HepG2 (cell line): ENCODE measurements around the gene DUSP22. TPM values are rescaled to one million over a fixed set of nuclear protein-coding genes. Genes with fewer than 3 reads are reported as not detected.
A peak's percentile ranks its signal among the peaks of the same experiment; 100 is the strongest.

Experiments
- CAMTA2 ChIP-seq: sonication (generic); formaldehyde crosslinking; IDR thresholded peaks from 2 replicates; pipeline ENCODE4 v1.4.0; 2020; ENCODE audit warnings: mild to moderate bottlenecking, missing genetic modification reagents, borderline replicate concordance
- ELF3 ChIP-seq: IDR thresholded peaks from 2 replicates; pipeline ENCODE4 v1.6.1; 2016; ENCODE audit warnings: missing genetic modification reagents, missing compliant biosample characterization
- HES4 ChIP-seq: sonication (generic); formaldehyde crosslinking; IDR thresholded peaks from 2 replicates; pipeline ENCODE4 v1.9.0; 2021; ENCODE audit warnings: mild to moderate bottlenecking, missing genetic modification reagents, borderline replicate concordance
- HNRNPL ChIP-seq: fragments of 200-400 bp; formaldehyde crosslinking; IDR thresholded peaks from 2 replicates; pipeline ENCODE4 v1.6.1; 2017; ENCODE audit warnings: mild to moderate bottlenecking, low read depth, low read length
- HNRNPUL1 ChIP-seq: fragments of 200-400 bp; formaldehyde crosslinking; IDR thresholded peaks from 2 replicates; pipeline ENCODE4 v1.6.1; 2017; ENCODE audit warnings: low read depth, mild to moderate bottlenecking, low read length, moderate library complexity
- JARID2 ChIP-seq: sonication (generic); formaldehyde crosslinking; IDR thresholded peaks from 2 replicates; pipeline ENCODE4 v1.8.1; 2023; ENCODE audit warnings: missing genetic modification reagents, inconsistent platforms; ENCODE audit not compliant: insufficient replicate concordance
- MTA1 ChIP-seq: sonication (generic); formaldehyde crosslinking; IDR thresholded peaks from 2 replicates; pipeline ENCODE4 v1.4.0; 2020; ENCODE audit warnings: missing genetic modification reagents, mild to moderate bottlenecking, borderline replicate concordance
- MTA3 ChIP-seq: sonication (generic); formaldehyde crosslinking; IDR thresholded peaks from 2 replicates; pipeline ENCODE4 v1.4.0; 2020; ENCODE audit warnings: missing genetic modification reagents
- SNAI1 ChIP-seq: sonication (generic); formaldehyde crosslinking; IDR thresholded peaks from 2 replicates; pipeline ENCODE4 v1.5.0; 2020; ENCODE audit warnings: mild to moderate bottlenecking, missing genetic modification reagents, borderline replicate concordance
- ZNF501 ChIP-seq: sonication (generic); formaldehyde crosslinking; IDR thresholded peaks from 2 replicates; pipeline ENCODE4 v1.5.1; 2020; ENCODE audit warnings: mild to moderate bottlenecking, moderate library complexity, missing genetic modification reagents
- ZNF543 ChIP-seq: sonication (generic); formaldehyde crosslinking; IDR thresholded peaks from 2 replicates; pipeline ENCODE4 v1.4.0; 2020; ENCODE audit warnings: mild to moderate bottlenecking, missing genetic modification reagents
- ZNF816 ChIP-seq: sonication (generic); formaldehyde crosslinking; IDR thresholded peaks from 2 replicates; pipeline ENCODE4 v1.8.0; 2022; ENCODE audit warnings: missing genetic modification reagents, mild to moderate bottlenecking, borderline replicate concordance
- ZNF878 ChIP-seq: sonication (generic); formaldehyde crosslinking; IDR thresholded peaks from 2 replicates; pipeline ENCODE4 v1.8.1; 2023; ENCODE audit warnings: mild to moderate bottlenecking, missing genetic modification reagents, moderate library complexity
- polyA plus RNA-seq, 8 experiments: library from polyadenylated mRNA; depleted of rRNA in 3 of 8; stranded (reverse) in 7 of 8; unstranded in 1 of 8; fragments of >200 nt; fragmentation: Illumina TruSeq in 4 of 8; extraction: Trizol in 4 of 8; gene quantifications; 2 replicates each; pipeline versions ENCODE4 v1.2.1 to v1.2.3, GENCODE V29; 2011 to 2016; ENCODE audit warnings: low read depth in 4 of 8, missing spikeins in 1 of 8, mixed read lengths in 1 of 8; ENCODE audit not compliant: insufficient read depth in 1 of 8
- total RNA-seq, 5 experiments: library from RNA; depleted of rRNA; stranded (reverse); fragments of >200 nt; fragmentation: Illumina TruSeq; extraction: Trizol; gene quantifications; 2 replicates each; pipeline ENCODE4 v1.2.3, GENCODE V29; 2016; ENCODE audit warnings: low read depth in 1 of 5
- TF ChIP-seq, protein P1 (sequence below): IDR thresholded peaks from 2 replicates; pipeline ENCODE4 v1.4.0; 2020; ENCODE audit warnings: mild to moderate bottlenecking, missing genetic modification reagents
- TF ChIP-seq, protein P2 (sequence below): IDR thresholded peaks from 2 replicates; pipeline ENCODE4 v1.6.1; 2016; ENCODE audit warnings: control low read depth
- TF ChIP-seq, protein P3 (sequence below): sonication (generic); formaldehyde crosslinking; conservative IDR thresholded peaks from 2 replicates; pipeline ENCODE4 v1.4.0; 2020; ENCODE audit warnings: mild to moderate bottlenecking, missing genetic modification reagents, moderate library complexity
- TF ChIP-seq, protein P4 (sequence below): IDR thresholded peaks from 2 replicates; pipeline ENCODE4 v1.6.1; 2012; ENCODE audit warnings: low read depth, low read length, improper control_type of control experiment
- TF ChIP-seq, protein P5 (sequence below): IDR thresholded peaks from 2 replicates; pipeline ENCODE4 v1.6.1; 2018; ENCODE audit warnings: missing genetic modification reagents, mild to moderate bottlenecking, missing compliant biosample characterization

The DUSP22 gene
- total and polyA plus RNA-seq, 2 of the 13 experiments (the other 11 are each of a cell fraction or from before 2014, with no cell fraction given), result 20.2 to 32.8 TPM

DNA sequence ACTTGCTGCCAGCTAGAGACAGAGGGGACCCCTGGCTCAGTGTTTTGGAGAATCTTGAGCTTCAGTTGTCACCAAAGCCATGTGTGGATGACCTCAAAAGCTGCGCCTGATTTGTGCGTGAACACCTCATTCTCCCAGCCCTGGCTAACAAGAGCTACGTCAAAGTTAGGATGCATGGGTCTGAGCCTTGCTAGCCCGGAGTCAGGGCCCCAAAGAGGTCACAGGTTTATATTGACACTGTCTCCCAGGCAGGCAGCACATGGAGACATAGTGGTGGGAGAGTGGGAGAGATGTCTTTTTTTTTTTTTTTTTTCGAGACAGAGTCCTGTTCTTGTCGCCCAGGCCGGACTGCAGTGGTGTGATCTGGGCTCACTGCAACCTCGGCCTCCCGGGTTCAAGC is 36.1 kb upstream of the DUSP22 start (continued):
- TF ChIP-seq, protein P1, sequence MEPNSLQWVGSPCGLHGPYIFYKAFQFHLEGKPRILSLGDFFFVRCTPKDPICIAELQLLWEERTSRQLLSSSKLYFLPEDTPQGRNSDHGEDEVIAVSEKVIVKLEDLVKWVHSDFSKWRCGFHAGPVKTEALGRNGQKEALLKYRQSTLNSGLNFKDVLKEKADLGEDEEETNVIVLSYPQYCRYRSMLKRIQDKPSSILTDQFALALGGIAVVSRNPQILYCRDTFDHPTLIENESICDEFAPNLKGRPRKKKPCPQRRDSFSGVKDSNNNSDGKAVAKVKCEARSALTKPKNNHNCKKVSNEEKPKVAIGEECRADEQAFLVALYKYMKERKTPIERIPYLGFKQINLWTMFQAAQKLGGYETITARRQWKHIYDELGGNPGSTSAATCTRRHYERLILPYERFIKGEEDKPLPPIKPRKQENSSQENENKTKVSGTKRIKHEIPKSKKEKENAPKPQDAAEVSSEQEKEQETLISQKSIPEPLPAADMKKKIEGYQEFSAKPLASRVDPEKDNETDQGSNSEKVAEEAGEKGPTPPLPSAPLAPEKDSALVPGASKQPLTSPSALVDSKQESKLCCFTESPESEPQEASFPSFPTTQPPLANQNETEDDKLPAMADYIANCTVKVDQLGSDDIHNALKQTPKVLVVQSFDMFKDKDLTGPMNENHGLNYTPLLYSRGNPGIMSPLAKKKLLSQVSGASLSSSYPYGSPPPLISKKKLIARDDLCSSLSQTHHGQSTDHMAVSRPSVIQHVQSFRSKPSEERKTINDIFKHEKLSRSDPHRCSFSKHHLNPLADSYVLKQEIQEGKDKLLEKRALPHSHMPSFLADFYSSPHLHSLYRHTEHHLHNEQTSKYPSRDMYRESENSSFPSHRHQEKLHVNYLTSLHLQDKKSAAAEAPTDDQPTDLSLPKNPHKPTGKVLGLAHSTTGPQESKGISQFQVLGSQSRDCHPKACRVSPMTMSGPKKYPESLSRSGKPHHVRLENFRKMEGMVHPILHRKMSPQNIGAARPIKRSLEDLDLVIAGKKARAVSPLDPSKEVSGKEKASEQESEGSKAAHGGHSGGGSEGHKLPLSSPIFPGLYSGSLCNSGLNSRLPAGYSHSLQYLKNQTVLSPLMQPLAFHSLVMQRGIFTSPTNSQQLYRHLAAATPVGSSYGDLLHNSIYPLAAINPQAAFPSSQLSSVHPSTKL (CRISPR knock-in tag), result peak; percentile 51; the same call in 1 of the 2 replicates
- TF ChIP-seq JARID2 (CRISPR knock-in tag) (no peak), MTA3 (CRISPR knock-in tag) (no peak), HES4 (CRISPR knock-in tag) (no peak), ZNF501 (0 out of 2 replicates have a peak, but pooled peaks have one; percentile 24), ZNF816 (CRISPR knock-in tag) (no peak), HNRNPUL1 (no peak), HNRNPL (no peak), SNAI1 (CRISPR knock-in tag) (no peak), MTA1 (CRISPR knock-in tag) (no peak), ZNF878 (CRISPR knock-in tag) (no peak), CAMTA2 (CRISPR knock-in tag) (no peak), ELF3 (no peak), ZNF543 (CRISPR knock-in tag) (no peak)
- TF ChIP-seq, protein P2, sequence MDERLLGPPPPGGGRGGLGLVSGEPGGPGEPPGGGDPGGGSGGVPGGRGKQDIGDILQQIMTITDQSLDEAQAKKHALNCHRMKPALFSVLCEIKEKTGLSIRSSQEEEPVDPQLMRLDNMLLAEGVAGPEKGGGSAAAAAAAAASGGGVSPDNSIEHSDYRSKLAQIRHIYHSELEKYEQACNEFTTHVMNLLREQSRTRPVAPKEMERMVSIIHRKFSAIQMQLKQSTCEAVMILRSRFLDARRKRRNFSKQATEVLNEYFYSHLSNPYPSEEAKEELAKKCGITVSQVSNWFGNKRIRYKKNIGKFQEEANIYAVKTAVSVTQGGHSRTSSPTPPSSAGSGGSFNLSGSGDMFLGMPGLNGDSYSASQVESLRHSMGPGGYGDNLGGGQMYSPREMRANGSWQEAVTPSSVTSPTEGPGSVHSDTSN (CRISPR knock-in tag), result no peak
- TF ChIP-seq, protein P3, sequence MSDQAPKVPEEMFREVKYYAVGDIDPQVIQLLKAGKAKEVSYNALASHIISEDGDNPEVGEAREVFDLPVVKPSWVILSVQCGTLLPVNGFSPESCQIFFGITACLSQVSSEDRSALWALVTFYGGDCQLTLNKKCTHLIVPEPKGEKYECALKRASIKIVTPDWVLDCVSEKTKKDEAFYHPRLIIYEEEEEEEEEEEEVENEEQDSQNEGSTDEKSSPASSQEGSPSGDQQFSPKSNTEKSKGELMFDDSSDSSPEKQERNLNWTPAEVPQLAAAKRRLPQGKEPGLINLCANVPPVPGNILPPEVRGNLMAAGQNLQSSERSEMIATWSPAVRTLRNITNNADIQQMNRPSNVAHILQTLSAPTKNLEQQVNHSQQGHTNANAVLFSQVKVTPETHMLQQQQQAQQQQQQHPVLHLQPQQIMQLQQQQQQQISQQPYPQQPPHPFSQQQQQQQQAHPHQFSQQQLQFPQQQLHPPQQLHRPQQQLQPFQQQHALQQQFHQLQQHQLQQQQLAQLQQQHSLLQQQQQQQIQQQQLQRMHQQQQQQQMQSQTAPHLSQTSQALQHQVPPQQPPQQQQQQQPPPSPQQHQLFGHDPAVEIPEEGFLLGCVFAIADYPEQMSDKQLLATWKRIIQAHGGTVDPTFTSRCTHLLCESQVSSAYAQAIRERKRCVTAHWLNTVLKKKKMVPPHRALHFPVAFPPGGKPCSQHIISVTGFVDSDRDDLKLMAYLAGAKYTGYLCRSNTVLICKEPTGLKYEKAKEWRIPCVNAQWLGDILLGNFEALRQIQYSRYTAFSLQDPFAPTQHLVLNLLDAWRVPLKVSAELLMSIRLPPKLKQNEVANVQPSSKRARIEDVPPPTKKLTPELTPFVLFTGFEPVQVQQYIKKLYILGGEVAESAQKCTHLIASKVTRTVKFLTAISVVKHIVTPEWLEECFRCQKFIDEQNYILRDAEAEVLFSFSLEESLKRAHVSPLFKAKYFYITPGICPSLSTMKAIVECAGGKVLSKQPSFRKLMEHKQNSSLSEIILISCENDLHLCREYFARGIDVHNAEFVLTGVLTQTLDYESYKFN (CRISPR knock-in tag), result 0 out of 2 replicates have a peak, but pooled peaks have one; percentile 22
- TF ChIP-seq, protein P4, sequence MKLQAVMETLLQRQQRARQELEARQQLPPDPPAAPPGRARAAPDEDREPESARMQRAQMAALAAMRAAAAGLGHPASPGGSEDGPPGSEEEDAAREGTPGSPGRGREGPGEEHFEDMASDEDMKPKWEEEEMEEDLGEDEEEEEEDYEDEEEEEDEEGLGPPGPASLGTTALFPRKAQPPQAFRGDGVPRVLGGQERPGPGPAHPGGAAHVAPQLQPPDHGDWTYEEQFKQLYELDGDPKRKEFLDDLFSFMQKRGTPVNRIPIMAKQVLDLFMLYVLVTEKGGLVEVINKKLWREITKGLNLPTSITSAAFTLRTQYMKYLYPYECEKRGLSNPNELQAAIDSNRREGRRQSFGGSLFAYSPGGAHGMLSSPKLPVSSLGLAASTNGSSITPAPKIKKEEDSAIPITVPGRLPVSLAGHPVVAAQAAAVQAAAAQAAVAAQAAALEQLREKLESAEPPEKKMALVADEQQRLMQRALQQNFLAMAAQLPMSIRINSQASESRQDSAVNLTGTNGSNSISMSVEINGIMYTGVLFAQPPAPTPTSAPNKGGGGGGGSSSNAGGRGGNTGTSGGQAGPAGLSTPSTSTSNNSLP, result no peak
- TF ChIP-seq, protein P5, sequence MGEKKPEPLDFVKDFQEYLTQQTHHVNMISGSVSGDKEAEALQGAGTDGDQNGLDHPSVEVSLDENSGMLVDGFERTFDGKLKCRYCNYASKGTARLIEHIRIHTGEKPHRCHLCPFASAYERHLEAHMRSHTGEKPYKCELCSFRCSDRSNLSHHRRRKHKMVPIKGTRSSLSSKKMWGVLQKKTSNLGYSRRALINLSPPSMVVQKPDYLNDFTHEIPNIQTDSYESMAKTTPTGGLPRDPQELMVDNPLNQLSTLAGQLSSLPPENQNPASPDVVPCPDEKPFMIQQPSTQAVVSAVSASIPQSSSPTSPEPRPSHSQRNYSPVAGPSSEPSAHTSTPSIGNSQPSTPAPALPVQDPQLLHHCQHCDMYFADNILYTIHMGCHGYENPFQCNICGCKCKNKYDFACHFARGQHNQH, result no peak
